Uterus (tissue), 2 donors: ENCODE results near the gene DMD.

Experiments used
- POLR2A ChIP-seq, 2 donors: fragments of 450-650 bp; IDR thresholded peaks; one replicate each; pipeline ENCODE4 v1.6.1; 2016; ENCODE audit warnings: antibody characterized with exemption in 2 of 2, mild to moderate bottlenecking in 1 of 2, moderate library complexity in 1 of 2
- TF ChIP-seq, protein P1 (sequence below), 4 experiments: fragments of 200-600 bp in 2 of 4; fragments of 450-650 bp in 2 of 4; sonication (generic) in 2 of 4; IDR thresholded peaks; one replicate each; pipeline ENCODE4 v1.5.1; 2016 to 2019; ENCODE audit warnings: antibody characterized with exemption in 4 of 4, mild to moderate bottlenecking in 2 of 4, moderate library complexity in 1 of 4

DNA sequence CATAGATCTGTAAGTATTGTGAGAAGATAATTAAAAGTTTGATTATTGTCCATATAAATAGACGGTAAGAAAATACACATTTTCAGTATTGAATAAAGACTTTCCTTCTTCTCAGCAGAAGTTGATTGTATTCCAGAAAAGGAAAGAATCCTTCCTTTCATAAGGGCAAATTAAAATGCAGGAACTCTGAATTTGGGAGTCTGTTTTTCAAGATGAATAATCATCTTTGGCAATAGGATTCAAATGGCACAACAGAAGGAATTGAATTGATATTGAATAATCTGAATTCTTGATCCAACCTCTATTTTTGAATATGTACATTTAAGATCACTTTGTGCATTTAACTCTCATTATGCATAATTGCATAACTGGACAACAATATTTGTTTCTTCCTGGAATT is 149.3 kb downstream of the DMD start:
- TF ChIP-seq, protein P1, sequence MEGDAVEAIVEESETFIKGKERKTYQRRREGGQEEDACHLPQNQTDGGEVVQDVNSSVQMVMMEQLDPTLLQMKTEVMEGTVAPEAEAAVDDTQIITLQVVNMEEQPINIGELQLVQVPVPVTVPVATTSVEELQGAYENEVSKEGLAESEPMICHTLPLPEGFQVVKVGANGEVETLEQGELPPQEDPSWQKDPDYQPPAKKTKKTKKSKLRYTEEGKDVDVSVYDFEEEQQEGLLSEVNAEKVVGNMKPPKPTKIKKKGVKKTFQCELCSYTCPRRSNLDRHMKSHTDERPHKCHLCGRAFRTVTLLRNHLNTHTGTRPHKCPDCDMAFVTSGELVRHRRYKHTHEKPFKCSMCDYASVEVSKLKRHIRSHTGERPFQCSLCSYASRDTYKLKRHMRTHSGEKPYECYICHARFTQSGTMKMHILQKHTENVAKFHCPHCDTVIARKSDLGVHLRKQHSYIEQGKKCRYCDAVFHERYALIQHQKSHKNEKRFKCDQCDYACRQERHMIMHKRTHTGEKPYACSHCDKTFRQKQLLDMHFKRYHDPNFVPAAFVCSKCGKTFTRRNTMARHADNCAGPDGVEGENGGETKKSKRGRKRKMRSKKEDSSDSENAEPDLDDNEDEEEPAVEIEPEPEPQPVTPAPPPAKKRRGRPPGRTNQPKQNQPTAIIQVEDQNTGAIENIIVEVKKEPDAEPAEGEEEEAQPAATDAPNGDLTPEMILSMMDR (IDR thresholded peaks at IDR 0.05) = no peak
- no peak for TF ChIP-seq POLR2A (IDR thresholded peaks at IDR 0.05)
